Activated CD8-positive, alpha-beta memory T cell treated with anti-CD3 and anti-CD28 coated beads for 1 hour (primary cell): ENCODE results near the gene ZNF516.

ENCODE experiments used
- DNase-seq, 2 donors: peaks; one replicate each; pipeline ENCODE4 v3.0.0-alpha.2; 2020; ENCODE audit warnings: low read depth in 1 of 2; ENCODE audit errors: extremely low read depth in 1 of 2

Gene ZNF516

GRCh38 chr18:76425146-76426131 lies 69.6 kb downstream of the ZNF516 start:
- DNase-seq = no peak

GRCh38 chr18:76422838-76423237 lies 72.2 kb downstream of the ZNF516 start:
- DNase-seq = no peak

GRCh38 chr18:76422121-76422520 lies 72.9 kb downstream of the ZNF516 start:
- DNase-seq = no peak

- no peak for DNase-seq
These were observed 73.4 kb downstream of the ZNF516 start for GRCh38 chr18:76421685-76422078.

GRCh38 chr18:76420898-76421684 lies 74.0 kb downstream of the ZNF516 start:
- DNase-seq = no peak

- no peak for DNase-seq
These were observed 75.2 kb downstream of the ZNF516 start for GRCh38 chr18:76419811-76420210.

- no peak for DNase-seq
These were observed 78.1 kb downstream of the ZNF516 start for GRCh38 chr18:76416911-76417310.

- no peak for DNase-seq
These were observed 80.0 kb downstream of the ZNF516 start for GRCh38 chr18:76414936-76415621.

- no peak for DNase-seq
These were observed 82.0 kb downstream of the ZNF516 start for GRCh38 chr18:76412818-76413565.

GRCh38 chr18:76412010-76412817 lies 82.8 kb downstream of the ZNF516 start:
- no peak for DNase-seq

GRCh38 chr18:76410660-76411417 lies 84.2 kb downstream of the ZNF516 start:
- no peak for DNase-seq

- no peak for DNase-seq
These were observed 85.0 kb downstream of the ZNF516 start for GRCh38 chr18:76410033-76410432.

GRCh38 chr18:76408480-76409067 lies 86.5 kb downstream of the ZNF516 start:
- DNase-seq = no peak

- no peak for DNase-seq
These were observed 87.4 kb downstream of the ZNF516 start for GRCh38 chr18:76407681-76408080.

- no peak for DNase-seq
These were observed 88.3 kb downstream of the ZNF516 start for GRCh38 chr18:76406791-76407190.

GRCh38 chr18:76405681-76406356 lies 89.2 kb downstream of the ZNF516 start:
- peak in 1 of 2 donors; percentile 29 for DNase-seq

GRCh38 chr18:76405280-76405679 lies 89.8 kb downstream of the ZNF516 start:
- DNase-seq = no peak

- no peak for DNase-seq
These were observed 90.7 kb downstream of the ZNF516 start for GRCh38 chr18:76404345-76404831.
